Stimulated activated CD4-positive, alpha-beta T cell treated with anti-CD3 and anti-CD28 coated beads, Interleukin-4, amount 100 ng/mL, for 1 hour (primary cell): ENCODE data around the gene SLC6A3.
"Not testable (repeated sequence)": the region's sequence is repeated elsewhere in the genome, so short reads cannot be mapped to it uniquely, and the experiment has no call there.

ENCODE experiments used
- DNase-seq: peaks from one replicate; pipeline ENCODE4 v3.0.0-alpha.2; 2020

SLC6A3 gene

DNA sequence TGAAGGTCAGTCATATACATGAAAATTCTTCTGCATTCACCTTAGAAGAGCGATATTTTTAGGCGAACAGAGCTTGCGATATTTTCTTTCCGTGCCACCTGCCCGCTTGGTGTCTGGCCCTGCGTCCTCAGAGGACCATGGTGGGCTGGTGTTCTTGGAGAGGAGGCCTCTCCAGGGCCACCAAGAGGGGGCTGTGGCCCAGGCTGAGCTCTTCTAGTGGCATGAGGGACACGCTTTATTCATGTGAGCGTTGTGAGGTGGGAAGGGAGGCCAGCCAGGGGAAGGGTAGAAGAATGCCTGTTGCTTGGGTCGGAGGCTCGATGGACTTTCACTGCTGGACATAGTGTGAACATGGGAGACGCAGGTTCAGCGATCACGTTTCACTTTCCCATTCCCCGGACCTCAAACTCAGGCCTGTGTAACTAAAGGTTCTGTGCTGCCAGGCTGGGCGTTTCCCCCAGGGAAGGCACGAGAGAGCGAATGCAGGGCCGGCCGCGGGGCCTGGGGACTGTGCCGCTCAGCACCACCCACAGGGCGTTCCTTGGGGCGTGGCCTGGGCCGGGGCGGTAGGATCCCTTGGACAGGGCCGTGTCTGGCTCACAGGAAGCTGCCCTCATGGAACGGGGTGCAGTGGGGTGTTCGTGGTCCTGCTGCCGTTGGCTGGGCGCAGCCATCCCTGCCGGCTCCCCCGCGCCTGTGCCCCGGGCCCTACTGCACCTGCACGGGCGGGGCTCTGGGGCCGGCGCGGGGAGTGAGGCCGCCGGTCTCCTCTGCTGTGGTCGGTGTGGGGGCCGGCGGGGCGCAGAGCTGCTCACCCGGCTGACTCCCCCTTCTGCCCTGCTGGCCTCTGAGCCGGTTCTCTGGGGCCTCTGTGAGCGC is 59.6 kb downstream of the SLC6A3 start:
- DNase-seq: peak; percentile 87

GRCh38 chr5:1384521-1384920 is 60.7 kb downstream of the SLC6A3 start:
- no peak for DNase-seq

DNA sequence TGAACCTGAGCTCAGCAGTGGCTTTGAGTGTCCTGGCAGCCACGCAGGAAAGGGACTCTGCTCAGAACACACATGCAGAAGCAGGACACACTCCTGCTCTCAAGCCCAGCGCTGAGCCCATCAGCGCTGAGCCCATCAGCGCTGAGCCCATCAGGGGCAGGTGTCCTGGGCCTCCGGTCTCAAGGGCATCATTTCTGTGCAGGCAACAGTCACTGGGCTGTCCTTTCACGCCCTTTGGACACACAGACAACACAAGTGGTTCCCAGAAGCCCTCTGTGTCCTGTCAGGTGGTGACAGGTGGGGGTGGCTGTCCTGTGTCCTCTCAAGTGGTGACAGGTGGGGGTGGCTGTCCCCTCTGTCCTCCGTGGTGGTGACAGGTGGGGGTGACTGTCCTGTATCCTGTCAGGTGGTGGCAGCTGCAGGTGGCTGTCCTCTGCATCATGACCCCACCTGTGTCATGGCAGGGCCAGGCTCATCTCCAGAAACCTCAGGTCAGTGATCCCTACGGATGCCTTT is 61.3 kb downstream of the SLC6A3 start:
- no peak for DNase-seq

DNA sequence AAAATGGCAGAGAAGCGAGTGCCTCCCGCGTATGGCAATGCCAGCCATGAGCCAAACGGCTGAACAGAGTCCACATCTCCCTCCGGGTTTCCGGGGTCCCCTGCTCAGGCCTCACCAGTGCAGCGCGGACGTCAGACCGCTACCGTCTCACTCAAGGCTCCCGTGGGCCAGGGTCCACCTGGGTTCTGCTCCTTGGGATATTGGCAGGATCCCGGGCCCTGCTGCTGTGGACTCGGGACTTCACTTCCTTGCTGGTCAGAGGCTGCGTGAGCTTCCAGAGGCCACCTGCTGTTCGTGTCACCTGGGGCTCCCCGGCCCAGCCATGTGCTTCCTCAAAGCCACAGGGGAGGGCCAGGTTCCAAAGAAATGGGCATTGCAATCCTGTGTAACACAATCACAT is 61.9 kb downstream of the SLC6A3 start:
- DNase-seq: no peak

DNA sequence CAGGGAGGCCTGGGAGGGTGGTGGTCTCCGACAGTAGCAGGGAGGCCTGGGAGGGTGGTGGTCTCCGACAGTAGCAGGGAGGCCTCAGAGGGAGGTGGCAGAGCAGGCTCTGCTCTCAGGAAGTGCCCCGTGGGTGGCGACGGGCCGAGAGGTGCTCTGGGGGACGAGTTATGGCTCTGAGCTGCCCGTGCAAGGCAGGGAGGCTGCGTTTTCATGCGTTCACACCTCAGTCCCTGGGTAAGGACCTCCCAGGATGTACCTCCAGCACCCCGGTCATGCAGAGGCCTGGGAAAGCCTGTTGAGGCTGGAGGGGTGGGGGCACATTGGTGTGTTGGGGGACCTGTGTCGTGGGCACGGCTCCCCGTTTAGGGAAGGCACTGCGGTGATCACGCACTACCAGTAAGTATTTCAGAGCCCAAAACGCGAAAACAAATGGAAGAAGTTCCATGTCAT is 63.0 kb downstream of the SLC6A3 start:
- DNase-seq: no peak

- DNase-seq: no peak
Observed at GRCh38 chr5:1381370-1382247, 63.6 kb downstream of the SLC6A3 start.

- DNase-seq: no peak
Observed at GRCh38 chr5:1380910-1381309, 64.3 kb downstream of the SLC6A3 start.

- DNase-seq: peak; percentile 55
Observed at GRCh38 chr5:1380011-1380817, 65.0 kb downstream of the SLC6A3 start.

DNA sequence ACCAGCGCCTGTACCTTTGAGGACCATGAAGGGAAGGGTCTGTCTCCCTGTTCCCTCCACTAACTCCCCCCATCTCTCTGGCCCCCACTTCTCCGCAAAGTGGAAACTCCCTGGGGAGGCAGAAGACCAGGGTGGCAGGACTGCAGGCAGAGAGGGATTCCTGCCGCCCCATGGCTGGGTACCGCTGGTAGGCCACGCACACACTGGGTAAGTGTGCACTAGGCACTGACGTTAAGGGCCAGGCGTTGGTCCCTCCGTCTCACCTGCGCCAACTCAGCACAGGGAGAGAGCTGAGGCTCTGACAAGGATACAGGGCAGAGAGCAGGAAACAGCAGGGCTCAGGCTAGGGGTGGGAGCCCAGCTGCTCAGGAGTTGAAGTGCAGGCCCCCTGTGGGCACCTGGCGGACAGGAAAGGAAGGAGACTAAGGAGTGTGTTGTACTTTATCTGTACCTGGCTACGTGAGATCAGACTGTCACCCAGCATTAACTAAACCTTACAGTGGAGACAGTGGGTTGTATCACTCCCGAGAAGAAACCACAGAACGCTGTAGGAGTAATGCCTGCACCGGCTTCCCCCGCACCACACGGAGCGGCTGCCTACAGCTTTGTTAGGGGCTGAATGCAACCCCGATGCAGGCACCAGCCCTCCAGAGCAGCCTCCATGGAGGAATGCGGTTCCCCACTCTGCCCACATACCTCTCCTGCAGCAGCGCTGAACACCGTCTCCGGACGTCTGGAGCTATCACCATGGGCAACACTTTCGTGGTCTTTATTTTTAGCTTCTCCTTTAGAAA is 66.2 kb downstream of the SLC6A3 start:
- DNase-seq: no peak

DNA sequence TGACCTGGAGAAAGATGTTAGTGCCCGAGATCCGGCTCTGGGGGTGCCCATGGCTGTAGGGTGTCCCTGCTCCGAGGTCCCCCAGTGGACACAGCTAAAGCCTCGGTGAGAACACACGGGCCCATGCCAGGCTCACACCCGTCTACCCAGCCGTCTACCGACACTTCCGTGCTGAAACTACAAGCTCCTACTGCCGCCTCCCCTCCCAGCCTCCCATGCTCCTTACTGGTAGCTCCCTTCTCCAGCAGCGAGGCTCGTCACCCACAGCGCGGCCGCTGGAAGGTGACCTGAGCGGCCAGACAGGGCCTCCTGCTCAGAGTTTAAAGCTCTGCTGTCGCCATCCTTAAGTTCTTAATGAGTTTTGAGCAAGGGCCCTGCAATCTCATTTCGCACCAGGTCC is 67.1 kb downstream of the SLC6A3 start:
- no peak for DNase-seq

DNA sequence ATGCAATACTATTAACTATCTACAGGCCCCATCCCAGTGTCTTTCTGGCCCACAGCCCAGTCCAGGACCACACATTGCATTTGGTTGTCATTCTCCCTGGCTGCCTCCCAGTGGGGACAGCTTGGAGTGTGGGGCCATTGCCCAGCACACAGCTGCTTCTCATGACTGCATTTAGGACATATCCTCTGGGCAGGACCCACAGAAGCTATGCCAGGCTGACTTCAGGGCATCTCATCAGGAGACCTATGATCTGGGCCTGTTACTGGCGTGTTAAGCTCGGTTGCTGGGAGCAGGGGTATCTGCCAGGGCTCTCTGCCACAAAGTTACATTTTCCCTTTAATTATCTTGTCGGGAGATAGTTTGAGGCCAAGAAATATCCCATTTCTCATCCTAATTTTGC is 68.3 kb downstream of the SLC6A3 start:
- DNase-seq: no peak

DNA sequence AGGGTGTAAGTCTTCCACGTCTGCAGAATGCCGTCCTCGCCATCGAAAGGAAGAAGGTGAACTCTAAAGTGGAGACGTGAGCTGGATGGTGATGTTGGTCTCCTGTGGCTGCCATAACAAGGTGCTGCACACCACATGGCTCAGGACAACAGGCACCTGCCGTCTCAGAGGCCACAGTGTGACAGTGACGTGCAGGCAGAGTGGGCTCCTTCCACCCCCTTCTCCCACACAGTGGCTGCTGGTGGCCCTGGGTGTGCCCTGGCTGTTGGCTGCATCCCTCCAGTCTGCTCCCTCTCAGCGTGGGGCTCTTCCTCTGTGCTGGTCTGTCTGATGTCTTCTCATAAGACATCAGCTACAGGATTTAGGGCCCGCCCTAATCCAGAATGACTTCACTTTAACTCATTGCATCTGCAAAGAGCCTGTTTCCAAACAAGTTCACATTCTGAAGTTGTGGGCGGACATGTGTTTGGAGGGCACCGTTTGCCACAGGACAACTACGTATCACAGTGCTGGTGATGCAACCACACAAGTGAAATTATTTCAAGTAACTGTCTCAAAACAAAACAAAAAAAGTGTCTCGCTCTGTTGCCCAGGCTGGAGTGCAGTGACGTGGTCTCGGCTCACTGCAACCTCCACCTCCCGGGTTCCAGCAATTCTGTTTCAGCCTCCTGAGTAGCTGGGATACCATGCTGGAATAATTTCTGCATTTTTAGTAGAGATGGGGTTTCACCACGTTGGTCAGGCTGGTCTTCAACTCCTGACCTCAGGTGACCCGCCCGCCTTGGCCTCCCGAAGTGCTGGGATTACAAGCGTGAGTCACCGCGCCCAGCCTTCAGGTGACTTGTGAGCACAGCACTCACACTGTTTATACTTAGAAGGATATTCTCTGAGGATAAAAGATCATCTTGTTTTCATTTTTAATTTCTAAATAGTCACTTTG is 69.1 kb downstream of the SLC6A3 start:
- no peak for DNase-seq

DNA sequence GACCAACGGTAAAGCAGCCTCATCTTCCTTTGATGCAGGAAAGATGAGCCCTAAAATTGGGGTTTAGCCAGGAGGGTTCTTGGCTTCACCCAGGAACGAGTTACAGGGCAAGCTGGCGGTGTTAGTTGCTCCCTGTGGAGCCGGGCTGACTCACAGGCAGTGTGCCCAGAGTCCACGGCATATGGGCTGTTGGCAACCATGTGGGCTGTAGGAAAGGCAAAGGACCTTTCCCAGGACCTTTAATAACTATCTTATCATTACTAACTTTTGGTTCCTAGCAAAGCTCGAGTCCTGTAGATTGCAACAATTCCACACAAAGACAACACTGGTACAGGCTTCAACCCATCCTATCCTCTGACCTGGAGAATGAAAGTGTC is 70.6 kb downstream of the SLC6A3 start:
- no peak for DNase-seq

DNA sequence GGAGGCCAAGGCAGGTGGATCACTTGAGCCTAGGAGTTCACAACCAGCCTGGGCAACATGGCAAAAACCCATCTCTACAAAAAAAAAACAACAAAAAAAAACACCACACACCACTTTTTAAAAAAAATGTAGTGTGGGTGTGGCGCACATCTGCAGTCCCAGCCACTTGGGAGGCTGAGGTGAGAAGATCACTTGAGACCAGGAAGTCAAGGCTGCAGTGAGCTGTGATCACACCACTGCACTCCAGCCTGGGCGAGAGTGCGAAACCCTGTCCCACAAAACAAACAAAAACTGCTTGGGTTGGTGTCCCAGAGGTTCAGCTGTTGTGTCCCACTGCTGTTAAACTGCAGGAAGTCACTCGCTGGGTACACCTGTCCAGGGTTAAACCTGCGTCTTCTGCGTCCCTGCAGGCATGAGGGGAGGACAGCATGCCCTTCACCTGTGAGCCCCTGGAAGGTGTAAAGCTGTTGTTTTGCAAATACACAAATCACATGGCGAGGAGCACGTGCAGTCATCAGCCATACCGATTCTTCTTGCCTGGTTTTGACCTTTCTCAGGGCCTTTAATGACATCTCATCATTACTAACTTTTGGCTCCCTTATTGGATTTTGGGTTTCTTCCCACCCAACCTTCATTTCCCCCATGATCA is 71.1 kb downstream of the SLC6A3 start:
- no peak for DNase-seq

DNA sequence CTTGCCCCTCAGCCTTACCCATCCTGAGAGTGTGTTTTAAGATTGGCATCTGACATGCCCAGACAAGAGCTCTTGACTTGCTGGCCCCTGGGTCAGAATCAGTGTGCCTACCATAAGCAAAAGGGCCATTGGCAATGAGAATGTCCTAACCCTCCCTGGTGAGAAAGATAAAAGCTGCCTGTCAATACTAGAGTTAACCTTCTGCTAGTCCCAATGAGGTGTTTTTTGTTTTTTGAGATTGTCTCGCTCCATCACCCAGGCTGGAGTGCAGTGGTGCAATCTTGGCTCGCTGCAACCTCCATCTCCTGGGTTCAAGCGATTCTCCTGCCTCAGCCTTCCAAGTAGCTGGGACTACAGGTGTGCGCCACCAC is 73.3 kb downstream of the SLC6A3 start:
- not testable (repeated sequence) for DNase-seq

- no peak for DNase-seq
Observed at GRCh38 chr5:1371218-1371971, 73.8 kb downstream of the SLC6A3 start.

GRCh38 chr5:1370006-1370405 is 75.2 kb downstream of the SLC6A3 start:
- no peak for DNase-seq

- DNase-seq: no peak
Observed at GRCh38 chr5:1368756-1369155, 76.5 kb downstream of the SLC6A3 start.

- no peak for DNase-seq
Observed at GRCh38 chr5:1368236-1368635, 77.0 kb downstream of the SLC6A3 start.

DNA sequence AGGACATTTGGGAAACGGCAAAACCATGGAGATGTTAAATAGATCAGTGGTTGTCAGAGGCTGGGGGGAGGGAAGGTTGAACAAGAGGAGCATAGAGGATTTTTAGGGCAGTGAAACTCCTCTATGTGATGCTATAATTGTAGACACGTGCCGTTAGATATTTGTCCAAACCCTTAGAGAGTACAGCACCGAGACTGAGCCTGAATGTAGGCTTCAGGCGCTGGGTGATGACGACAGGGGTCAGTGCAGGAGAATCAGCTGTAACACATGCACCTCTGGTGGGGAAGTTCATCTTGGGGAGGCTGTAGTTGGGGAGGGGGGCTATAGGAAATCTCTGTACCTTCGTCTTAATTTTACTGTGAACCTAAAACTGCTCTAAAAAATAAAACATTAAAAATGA is 78.1 kb downstream of the SLC6A3 start:
- DNase-seq: no peak
